SIG-M5 treated with dmso at 0.1 percent for 504 hours (cell line): Measurements from ENCODE around the gene LEMD2.
A peak's percentile ranks its signal among the peaks of the same experiment; 100 is the strongest.

ENCODE experiments used
- DNase-seq: peaks from one replicate; lab custom pipeline; 2025; ENCODE audit not compliant: unreplicated experiment; lab: John Stamatoyannopoulos, UW

LEMD2 gene

DNA sequence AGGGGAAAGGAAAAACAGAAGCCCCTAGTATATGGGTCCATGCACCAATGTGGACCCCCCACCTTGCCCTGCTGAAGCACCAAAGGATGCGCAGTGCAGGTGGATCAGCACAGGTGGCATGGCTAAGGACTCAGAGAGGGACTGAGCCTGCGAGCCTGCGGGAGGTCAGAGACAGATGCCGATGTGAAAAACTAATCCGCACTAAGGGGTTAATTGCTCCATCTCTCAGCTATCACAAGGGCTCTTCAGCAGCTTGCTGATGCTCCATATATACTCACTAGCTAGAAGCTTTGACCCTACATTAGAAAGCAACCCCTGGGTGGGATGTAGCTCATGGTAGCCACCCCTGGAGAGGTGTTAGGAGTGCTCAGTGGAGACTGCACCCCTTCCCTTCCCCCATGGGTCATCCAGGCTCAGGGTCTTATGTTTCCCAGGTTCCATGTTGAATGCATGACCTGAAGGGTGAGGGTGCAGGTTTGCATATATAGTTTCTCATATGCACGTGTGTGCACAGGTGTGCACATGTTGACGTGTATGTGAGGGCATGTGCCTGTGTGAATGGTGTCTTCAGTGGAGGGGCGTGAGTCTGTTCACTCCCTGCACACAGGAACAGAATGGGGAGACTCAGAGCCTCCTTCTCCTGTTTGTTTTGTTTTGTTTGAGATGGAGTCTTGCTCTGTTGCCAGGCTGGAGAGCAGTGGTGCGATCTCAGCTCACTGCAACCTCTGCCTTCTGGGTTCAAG lies 28.9 kb downstream of the LEMD2 start:
- no peak for DNase-seq

- DNase-seq, result no peak
Observed at GRCh38 chr6:33758815-33759216, 30.1 kb downstream of the LEMD2 start.

- no peak for DNase-seq
Observed at GRCh38 chr6:33757906-33758305, 31.0 kb downstream of the LEMD2 start.

DNA sequence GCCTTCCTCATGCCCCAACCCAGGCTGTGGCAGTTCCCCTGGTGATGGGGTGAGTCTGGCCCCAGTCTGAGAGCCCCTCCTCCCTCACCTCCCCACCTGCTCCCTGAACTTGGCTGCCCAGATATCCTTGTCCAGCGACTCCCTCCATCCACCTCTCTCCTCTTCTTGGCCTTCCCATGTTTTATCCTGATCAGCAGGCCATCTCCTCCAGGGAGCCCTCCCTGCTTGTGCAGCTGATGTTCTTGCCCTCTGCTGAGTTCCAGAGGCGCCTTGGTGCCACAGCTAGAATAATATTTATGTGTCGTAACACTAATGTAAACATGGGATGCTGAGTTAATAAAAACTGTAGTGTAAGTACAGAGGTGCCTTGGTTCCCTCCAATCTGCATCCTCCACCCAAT lies 31.8 kb downstream of the LEMD2 start:
- no peak for DNase-seq

DNA sequence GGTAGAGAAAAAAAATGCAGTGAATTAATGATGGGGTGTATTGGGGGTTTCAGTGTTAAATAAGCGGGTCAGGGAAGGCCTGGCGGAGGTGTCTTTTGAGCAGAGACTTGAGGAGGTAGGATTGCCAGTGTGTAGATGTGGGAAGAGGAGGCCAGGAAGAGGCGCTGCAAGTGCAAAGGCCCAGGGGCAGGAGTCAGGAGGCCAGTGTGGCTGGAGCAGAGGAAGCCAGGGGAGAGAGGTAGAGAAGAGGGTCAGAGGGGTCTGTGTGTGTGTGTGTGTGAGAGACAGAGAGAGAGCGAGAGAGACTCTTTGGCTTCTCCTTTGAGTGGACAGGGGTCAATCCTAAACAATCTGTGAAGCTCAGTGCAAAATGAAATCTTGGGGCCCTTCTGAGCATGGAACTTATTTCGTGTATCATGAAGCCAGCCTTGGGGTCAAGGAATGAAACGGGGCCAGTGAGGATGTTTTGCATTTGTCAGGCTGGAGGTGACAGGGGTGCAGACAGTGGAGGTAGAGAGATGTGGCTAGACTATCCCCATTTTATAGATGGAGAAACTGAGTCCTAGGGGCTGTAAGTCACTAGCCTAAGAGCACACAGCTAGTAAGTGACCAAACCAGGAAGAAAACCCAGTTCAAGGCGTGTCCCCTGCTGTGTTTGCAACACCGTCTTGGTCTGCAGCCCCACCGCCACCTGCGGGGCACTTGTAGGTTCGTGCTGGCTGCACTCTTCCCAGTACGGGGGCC lies 32.5 kb downstream of the LEMD2 start:
- DNase-seq, result no peak

DNA sequence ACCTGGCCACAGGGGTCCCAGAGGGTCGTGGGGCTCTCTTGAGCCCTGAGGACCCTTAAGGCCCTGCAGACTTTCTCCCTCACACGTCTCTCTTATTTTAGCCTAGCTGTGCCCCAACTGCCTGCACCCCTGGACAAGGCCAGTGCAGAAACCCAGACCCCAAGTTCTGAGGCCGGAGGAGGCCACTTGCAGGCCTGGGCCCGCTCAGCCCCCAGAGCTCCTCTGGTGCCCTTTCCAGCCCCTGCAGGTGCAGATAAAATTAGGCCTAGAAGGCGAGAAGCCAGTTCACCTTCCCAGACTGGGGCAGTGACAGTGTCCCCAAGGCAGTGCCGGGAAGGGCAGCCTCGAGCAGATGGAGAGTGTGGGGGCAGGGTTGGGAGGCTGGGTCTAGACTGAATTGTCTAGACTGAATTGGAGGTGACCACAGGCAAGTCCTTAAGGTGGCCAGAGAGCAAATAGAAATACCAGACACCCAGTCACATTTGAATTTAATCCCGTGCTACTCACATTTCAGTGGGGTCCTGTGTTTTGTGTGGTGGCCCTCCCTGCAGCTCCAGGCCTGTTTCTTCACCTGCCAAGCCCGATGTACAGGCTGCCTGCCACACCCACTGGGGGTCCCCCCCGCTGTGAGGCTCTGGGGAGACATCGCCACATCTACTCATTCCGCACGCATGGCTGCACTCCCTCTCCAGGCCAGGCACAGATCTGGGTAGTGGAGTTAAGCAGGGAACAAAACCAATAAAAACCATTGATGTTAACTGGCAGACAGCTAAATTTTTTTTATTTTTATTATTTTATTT lies 33.7 kb downstream of the LEMD2 start:
- DNase-seq, result no peak

DNA sequence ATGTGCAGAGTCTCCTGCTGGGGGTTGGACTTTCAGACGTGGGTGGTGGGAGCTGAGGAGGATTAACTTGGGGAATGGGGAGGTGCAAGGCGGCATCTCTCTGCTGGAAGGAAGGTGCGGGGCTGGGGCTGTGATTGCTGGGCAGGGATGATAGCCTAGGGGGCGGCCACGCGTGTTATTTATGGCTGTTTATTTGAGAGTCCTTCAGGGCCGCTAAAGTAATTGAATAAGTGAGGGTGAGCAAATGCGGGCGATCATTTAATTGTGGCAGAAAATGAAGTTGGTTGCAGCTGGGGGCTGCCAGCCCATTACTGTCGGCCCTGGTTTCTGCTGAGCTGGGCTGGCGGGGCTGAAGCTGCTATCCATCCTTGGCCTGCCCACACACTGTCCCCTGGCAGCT lies 34.7 kb downstream of the LEMD2 start:
- DNase-seq, result no peak

- DNase-seq, result no peak
Observed at GRCh38 chr6:33752646-33753015, 36.3 kb downstream of the LEMD2 start.

DNA sequence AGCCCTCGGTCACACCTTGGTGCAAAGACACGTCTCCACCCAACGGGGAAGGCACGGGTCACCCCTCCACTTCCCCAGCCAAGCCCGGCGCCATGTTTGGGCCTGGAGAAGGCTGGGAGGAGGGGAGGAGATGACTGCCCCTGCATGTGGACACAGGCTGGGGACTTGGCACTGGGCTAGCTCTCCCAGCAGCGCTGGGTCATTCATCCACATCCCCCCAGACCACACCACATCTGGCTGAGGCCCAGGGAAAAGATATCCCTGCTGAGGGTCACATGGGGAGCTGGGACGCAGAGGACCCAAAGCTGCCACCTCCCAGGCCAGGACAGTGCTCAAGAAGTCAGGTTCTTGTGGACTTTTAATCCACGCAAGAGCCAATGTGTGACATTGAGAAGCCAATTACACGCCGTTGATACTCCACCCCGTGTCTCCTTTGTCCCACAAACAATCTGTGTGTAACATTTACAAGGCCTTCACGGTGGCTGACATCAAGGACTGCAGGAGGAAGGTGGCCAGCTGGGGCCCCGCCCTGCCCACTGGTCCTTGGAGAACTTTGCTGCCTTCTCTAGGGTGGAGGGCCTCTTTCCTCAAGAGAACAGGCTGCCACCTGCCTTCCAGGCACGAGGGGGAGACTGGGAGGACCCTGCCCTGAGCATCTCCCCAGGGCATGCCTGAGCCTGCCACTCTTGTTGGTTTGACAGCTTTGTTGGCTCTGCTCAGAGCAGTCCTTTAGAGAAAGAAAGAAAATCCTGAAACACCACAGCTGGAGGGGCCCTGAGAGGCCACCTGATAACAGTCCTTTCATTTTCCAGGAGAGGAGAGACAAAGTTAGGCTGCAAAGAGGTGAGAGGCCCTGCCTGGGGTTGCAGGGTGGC lies 36.9 kb downstream of the LEMD2 start:
- no peak for DNase-seq

DNA sequence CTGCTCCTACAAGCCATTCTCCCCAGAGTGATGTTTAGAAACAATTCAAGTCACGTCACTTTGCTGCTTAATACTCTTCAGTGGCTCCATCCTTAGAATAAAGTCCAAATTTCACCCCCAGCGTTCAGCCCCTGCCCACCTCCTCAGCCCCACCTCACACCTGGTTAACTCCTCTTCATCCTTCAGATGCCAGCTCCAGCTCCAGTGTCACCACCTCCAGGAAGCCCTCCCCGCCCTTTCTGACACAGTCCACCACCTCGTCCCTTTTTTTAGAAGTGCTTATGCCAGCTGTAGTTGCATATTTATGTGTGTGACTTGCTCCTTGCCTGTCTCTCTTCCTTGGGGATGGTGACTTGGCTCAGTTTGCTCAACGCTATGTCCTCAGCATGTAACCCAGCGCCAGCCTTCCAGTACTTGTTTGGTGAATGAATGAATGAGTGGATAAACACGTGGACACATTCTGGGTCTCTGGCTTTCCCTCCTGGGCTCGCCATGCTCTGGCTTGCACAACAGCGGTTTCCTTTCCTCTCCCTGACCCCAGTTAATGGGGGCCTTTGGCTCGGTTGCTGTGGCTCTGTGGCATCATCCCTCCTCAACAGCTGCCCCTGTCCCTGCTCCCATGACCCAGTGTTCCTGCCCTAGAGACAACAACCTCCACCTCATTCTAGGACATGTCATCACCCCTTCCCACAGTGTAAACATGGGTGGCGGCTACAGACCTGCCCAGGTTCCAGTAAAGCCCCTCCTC lies 38.5 kb downstream of the LEMD2 start:
- no peak for DNase-seq

DNA sequence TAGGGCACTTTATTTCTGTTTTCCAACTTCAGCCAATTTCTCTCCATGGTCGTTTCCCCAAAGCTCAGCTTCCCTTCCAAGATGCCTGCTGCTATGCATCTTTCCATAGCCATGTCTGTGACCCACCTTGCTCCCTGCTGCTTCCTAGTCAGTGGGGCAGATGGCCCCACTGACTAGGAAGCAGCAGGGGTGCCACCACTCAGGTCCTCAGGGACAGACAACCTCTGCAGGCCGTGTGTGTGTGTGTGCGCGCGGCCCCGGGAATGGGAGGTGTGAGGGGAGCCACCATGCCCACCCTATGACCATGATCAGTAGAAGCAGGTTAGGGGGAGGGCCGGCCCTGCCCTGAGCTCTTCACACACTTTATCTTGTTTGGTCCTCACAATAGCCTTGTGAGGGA lies 39.5 kb downstream of the LEMD2 start:
- DNase-seq, result no peak

DNA sequence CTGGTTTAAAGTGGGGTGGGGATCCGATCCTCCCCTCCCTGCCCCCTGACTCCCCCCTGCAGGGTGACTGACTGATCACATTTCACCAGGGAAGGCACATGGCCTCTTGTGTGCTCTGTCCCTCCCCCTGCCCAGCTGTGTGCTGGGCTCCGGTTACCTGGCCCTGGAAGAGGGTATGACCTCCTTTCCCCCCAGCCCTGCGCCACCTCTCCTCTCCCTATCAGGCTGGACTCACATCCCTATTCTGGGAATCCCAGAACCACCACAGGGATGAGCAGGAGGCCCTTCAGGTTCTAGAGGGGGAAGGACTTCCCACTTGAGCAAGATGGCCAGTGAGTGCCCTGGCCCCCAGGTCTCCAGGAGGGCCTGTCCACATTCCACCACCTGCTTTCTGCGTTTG lies 40.1 kb downstream of the LEMD2 start:
- no peak for DNase-seq

DNA sequence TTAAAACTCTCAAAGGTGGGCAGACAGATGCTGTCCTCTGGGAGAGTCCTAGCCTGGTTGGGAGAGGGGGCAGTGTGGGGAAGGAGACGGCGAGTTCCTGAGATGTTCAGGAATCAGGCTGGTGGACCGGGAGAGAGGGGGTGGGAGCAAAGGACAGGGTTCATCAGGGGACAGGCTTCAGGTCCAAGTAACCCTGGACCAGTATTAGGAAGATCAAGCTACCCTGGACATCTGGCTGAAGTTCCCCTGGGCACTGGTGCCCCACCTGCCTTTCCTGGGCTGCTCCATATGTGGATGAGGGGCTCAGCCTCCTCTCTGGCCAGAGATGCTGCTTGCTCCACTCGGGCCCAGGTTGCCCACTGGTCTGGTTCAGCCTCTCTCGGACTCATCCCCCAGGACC lies 41.1 kb downstream of the LEMD2 start:
- DNase-seq, result no peak

DNA sequence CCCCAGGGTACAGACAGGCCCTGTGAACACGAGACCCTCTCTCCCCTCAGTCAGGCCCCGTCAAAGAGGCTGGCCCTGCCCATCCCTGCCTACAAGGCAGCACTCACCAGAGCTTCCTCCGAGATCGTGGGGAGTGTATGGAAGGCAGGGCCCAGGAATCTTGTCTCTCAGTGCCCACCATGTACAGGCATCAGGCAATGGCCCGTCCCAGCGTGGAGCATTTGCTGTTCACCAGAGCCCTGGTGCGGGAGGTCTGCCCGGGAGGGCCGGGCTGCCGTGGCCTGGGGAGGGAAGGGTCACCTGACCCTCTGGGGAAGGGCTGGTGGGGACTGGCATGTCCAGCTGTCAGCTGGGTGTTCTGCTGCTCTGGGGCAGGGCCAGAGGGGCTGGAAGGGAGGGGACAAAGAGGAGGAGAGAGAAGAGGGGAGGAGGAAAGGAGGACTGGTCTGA lies 42.3 kb downstream of the LEMD2 start, which contains the start of gene IP6K3:
Gene IP6K3 (minus strand): TSS at position 255 of the 450 bp plus-strand sequence. CDS start 11,429 bp downstream, outside the sequence.
- DNase-seq, result no peak

GRCh38 chr6:33746036-33746600 lies 42.8 kb downstream of the LEMD2 start:
- DNase-seq, result no peak

- no peak for DNase-seq
Observed at GRCh38 chr6:33745548-33745947, 43.4 kb downstream of the LEMD2 start.

DNA sequence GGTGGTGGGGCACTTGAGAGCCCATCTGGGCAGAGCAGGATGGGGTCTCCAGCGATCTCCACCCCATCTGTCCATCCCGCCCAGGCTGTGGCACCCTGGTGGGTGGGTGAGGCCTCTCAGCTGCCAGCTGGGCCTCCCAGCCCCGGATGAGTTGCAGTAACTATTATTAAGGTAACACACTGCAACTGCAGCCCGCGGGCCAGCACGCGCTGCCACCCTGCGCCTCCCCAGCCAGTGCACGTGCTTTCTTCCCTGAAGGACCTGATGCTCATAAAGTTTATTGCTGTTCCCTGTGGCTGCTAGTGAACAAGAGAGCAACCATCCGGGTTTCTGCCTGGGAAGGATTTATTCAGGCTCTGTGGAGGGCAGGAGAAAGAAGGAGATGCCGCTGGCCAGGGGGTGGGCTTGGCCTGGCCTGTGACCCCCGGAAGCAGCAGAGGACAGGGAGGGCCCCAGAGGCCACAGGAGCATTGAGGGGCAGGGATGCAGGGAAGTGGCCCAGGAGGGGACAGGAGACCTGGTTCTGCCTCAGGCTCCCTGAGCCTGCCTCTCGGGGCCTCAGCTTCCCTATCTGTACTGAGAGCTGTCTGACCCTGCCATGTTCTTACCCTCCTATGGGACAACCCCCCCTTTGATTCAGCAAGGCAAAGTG lies 43.9 kb downstream of the LEMD2 start:
- DNase-seq, result no peak

DNA sequence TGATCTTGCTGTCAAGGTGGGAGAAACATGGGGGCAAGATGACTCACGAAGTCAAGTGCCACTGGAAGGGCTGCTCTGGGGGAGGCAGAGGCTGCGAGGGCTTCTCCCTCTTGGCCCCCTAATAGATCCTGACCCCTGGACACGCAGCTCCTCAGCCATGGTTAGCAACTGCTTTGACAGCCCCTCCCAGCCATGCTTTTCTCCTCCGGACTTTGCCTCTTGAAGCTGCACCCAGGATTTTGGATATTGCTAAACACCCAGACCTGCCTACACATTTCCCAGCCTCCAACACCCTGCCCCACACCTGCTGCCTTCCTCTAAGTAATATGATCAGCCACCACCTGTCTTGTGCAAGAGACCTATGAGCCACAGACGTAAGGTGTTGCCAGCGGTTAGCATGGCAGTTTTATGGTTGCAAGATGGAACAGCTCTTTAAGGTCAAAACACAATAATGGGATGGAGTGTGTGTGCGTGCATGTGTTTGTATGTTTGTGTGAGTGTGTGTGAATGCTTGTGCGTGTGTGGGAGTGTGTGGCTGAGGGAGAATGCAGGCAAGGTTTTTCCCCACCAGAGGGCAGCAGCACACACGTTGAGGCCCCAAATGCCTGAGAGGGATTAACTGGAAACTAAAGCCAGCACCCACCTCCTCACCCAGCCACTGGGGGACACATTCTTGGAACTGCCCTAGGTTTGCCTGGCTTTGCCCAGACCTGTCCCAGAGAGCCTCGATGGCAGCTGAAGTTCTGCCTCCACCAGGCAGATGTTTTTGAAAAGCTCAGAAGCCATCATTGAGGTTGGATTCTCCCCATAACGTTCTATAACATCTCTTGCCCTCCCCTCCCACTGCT lies 44.7 kb downstream of the LEMD2 start:
- peak; percentile 64 for DNase-seq
